Tibial nerve (tissue), 4 donors: Measurements from ENCODE around the gene RASAL1.

Source experiments
- CTCF ChIP-seq, 5 experiments: fragments of 200-600 bp in 3 of 5; fragments of 450-650 bp in 2 of 5; sonication (generic) in 3 of 5; IDR thresholded peaks; one replicate each; pipeline ENCODE4 v1.5.1; 2016 to 2019; ENCODE audit warnings: antibody characterized with exemption in 5 of 5, mild to moderate bottlenecking in 3 of 5, moderate library complexity in 2 of 5
- EP300 ChIP-seq, 2 donors: sonication (generic); formaldehyde crosslinking; IDR thresholded peaks; one replicate each; pipeline ENCODE4 v1.6.1; 2017; ENCODE audit warnings: antibody characterized with exemption in 2 of 2, mild to moderate bottlenecking in 1 of 2
- POLR2A ChIP-seq, 2 donors: fragments of 450-650 bp; IDR thresholded peaks; one replicate each; pipeline ENCODE4 v1.6.1; 2017; ENCODE audit warnings: antibody characterized with exemption in 2 of 2, mild to moderate bottlenecking in 2 of 2, moderate library complexity in 2 of 2

- TF ChIP-seq CTCF (IDR thresholded peaks at IDR 0.05): no peak
- TF ChIP-seq POLR2A (IDR thresholded peaks at IDR 0.05): no peak
- TF ChIP-seq EP300 (IDR thresholded peaks at IDR 0.05): no peak
Observed at GRCh38 chr12:113133666-113134065, 1.9 kb downstream of the RASAL1 start.
